IPS-20b (cell line): ENCODE measurements around the gene ALDH7A1.

Source experiments
- H3K27ac ChIP-seq: one replicate; pipeline ENCODE4 v1.5.1; 2013; ENCODE audit warnings: low read length
- H3K27me3 ChIP-seq: 2 replicates; pipeline ENCODE4 v1.6.1; 2013; ENCODE audit warnings: mild to moderate bottlenecking, low read length, inconsistent platforms; ENCODE audit not compliant: insufficient read depth
- H3K36me3 ChIP-seq: 2 replicates; pipeline ENCODE4 v1.6.1; 2013; ENCODE audit warnings: low read depth, mild to moderate bottlenecking, inconsistent platforms, low read length, moderate library complexity; ENCODE audit not compliant: insufficient read depth
- H3K4me1 ChIP-seq: 2 replicates; pipeline ENCODE4 v1.6.1; 2013; ENCODE audit warnings: mild to moderate bottlenecking, control low read depth, inconsistent platforms, low read length, moderate library complexity; ENCODE audit not compliant: insufficient read depth
- H3K4me3 ChIP-seq: 2 replicates; pipeline ENCODE4 v1.5.1; 2013; ENCODE audit warnings: mild to moderate bottlenecking, low read length, inconsistent platforms
- H3K9ac ChIP-seq: 2 replicates; pipeline ENCODE4 v1.6.1; 2013; ENCODE audit warnings: low read depth, mild to moderate bottlenecking, inconsistent platforms, low read length, moderate library complexity
- H3K9me3 ChIP-seq: 2 replicates; pipeline ENCODE4 v1.6.1; 2013; ENCODE audit warnings: mild to moderate bottlenecking, low read depth, low read length, inconsistent platforms; ENCODE audit not compliant: insufficient read depth

The ALDH7A1 gene

DNA sequence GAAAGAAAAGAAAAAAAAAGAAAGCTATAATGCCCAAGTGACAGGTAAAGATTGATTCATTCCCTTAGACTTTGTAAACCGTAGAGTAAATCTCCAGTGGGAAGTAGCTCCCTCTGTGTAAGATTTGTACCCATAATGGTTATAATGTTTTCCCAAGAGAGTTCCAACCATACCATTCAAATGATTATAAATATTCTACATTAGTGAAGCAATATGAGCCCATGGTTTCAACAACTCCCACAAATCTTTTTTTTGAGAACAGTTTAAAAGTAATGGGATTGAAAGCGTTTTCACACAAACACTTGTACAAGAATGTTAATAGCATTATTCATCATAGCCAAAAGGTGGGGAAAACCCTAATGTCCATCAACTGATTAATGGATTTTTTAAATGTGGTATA lies 113.8 kb downstream of the ALDH7A1 start:
- Histone ChIP-seq H3K4me3 (no peak overlapping the region), H3K9ac (no peak overlapping the region), H3K36me3 (peaks cover 65% of the 10 kb centered on the region), H3K27me3 (no peaks in the 10 kb centered on the region), H3K27ac (no peak overlapping the region), H3K4me1 (no peaks in the 10 kb centered on the region), H3K9me3 (no peaks in the 10 kb centered on the region)
